GM19023 (cell line): ENCODE data around the gene BRF1.
"Not testable (repeated sequence)": the region's sequence is repeated elsewhere in the genome, so short reads cannot be mapped to it uniquely, and the experiment has no call there.

ENCODE experiments used
- ATAC-seq: cut with Tn5 transposase; IDR thresholded peaks from one replicate; pipeline ENCODE4 v1.9.1; 2021; ENCODE audit warnings: mild to moderate bottlenecking, moderate library complexity; ENCODE audit not compliant: unreplicated experiment

Gene BRF1

DNA sequence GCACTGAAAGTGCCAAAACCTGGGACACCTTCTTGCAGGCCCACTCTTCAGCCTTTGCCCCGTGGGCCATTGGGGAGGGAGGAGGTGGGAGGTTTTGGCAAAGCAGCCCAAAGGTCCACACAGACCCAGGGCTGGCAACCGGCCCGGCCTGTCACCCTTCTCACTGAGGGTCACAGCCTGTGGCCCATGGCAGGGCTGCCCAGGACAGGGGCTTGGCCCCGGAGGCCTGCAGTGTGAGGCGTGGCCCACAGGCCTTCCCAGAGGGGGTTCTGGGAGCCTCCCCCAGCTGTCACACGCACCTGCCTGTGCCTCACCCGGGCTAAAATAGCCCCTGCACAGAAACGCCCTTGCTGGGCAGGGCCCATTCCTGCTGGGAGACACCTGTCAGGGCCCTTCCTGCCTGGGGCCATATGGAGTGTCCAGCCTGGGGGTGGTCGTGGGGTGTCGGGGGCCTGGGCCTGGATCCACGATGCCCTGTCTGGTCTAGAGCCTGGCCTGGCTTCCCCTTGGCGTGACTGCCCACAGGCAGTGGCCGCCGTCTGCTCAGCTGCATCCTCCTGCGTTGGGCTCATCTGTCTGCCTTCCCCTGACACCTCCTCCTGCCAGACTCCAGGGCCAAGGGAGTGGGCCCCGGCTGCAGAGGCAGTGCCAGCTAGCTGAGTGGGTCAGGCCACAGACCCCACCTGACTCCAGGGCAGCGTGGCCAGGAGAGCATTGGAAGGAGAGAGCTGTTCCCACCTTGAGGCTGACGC is 33.0 kb upstream of the BRF1 start:
- no peak for ATAC-seq

GRCh38 chr14:105333020-105333490 is 32.3 kb upstream of the BRF1 start:
- no peak for ATAC-seq

DNA sequence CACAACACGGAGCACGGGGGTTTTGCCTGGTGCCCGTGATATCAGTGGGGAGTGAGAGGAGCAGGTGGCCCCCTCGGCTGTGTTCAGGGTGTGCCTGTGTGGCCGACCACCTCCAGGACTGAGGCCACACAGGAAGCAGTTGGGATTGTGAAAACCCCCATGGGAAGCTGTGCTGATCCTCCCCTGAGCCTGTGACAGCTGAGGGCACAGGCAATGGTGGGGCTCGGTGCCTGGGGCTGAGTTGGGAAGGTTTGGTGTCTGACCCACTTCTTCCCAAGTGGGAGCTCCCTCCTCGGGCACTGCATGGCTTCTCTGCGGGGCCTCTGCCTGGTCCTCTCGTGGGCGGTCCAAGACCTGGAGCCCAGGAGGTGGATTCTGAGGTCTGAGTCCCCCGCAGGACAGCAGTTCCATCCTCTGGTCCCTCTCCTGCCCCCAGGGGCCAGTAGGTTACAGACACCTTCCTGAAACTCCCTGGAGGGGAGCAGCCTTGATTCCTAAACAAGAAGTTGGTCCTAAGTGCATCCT is 31.6 kb upstream of the BRF1 start:
- no peak for ATAC-seq

GRCh38 chr14:105331575-105332349 is 31.0 kb upstream of the BRF1 start:
- ATAC-seq: no peak

GRCh38 chr14:105330491-105330895 is 29.7 kb upstream of the BRF1 start:
- no peak for ATAC-seq

GRCh38 chr14:105329411-105330150 is 28.8 kb upstream of the BRF1 start:
- ATAC-seq: no peak

GRCh38 chr14:105328678-105329390 is 28.0 kb upstream of the BRF1 start:
- no peak for ATAC-seq

DNA sequence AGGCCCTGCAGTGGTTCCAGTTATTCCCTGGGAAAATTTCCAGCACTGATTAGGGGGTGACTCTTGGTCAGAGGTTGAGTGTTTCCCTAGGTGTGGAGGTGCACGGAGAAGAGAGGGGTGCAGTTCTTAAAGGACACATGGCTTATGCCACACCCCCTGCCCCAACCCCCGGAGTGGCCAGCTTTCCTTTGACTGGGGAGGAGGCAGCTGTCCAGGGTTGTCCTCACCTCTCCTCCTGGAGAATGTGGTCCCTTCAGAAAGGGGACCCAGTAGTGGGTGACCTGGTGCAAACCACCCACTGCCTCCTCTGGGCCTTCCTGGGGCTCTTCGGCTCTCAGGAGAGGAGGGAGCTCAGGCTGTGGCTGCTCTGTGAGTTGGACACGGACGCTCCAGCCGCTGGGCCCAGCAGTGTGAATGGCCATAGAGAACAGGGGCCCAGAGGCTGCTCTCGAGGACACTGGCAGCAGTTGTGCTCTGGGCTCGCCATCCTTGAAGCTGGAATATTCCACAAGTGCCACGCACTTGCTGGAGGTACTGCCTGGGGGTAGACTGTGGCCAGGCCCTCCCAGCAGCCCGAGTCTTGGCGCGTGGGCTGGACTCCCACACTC is 27.4 kb upstream of the BRF1 start:
- no peak for ATAC-seq

GRCh38 chr14:105327695-105328045 is 26.9 kb upstream of the BRF1 start:
- ATAC-seq: not testable (repeated sequence)

- no peak for ATAC-seq
Measured at GRCh38 chr14:105326891-105327694, 26.3 kb upstream of the BRF1 start.

DNA sequence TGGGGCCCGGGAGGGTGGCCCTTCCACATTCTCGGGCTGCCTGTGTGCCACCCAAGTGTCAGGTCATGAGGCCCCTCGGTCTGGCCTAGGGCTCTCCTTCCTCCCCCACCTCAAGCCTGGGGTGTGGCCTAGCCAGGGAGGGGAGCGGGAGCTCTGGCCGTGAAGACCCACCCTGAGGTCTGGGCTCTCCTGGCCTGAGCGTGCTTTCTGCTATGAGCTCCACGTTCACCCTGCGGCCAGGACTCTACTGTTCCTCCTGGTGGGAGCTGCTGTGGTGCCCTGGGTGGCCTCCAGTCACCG is 25.7 kb upstream of the BRF1 start:
- ATAC-seq: no peak

GRCh38 chr14:105325716-105326567 is 25.1 kb upstream of the BRF1 start:
- no peak for ATAC-seq

DNA sequence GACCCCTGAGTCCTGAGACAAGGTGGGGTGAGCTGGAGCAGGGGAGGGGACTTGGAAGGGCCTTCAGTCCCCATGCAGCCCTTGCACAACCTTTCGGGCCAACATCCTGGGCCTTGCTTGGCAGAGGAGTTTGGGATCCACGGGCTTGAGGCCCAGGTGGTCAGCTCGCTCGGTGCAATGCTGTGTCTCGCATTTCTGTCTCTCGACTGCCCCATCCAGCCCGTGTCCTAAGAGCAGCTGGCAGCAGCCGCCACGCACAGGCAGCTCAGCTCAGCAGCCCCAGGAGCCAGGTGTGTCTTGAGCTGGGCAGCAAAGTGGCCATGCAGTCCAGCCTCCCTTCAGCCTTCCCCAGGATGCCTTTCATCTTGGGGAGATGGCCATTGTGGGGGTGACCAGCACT is 24.5 kb upstream of the BRF1 start:
- ATAC-seq: no peak

DNA sequence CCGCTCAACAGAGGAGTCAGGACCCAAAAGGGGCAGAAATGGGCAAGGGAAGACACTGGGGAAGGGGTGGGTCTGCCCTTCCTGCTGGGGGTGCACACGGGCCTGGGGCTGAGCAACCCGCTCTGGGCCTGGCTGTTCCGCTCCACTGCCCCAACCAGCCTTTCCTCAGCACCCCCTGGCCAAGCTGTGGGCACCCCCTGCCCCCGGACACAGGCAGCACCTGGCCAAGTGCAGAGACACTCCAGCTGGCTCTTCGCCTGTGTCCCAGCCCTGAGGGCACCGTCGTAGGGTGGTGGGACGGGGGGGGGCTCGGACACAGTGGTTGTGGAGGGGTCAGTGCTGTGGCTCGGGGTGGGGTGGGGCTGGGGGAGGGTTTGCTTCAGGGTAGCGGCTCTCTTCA is 24.1 kb upstream of the BRF1 start:
- ATAC-seq: no peak

- no peak for ATAC-seq
Measured at GRCh38 chr14:105324080-105324778, 23.4 kb upstream of the BRF1 start.

DNA sequence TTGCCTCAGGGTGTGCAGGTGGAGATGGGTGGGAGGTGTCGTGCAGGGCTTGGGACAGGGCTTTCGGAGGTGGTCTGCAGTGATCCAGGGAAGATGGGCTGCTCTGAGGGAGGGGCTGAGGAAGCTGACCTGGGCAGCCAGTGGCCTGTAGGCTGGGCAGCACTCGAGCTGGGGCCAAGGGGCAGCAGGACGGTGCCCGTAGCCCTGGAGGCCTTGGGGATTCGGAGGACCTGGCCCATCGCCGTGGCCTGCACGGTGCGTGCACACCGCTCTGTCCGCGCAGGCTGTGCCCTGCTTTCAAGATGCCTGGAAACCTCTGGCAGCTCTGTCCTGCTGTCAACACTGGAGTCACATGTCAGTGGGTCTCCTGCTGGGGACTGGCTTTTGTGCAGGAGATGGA is 22.9 kb upstream of the BRF1 start:
- ATAC-seq: no peak

DNA sequence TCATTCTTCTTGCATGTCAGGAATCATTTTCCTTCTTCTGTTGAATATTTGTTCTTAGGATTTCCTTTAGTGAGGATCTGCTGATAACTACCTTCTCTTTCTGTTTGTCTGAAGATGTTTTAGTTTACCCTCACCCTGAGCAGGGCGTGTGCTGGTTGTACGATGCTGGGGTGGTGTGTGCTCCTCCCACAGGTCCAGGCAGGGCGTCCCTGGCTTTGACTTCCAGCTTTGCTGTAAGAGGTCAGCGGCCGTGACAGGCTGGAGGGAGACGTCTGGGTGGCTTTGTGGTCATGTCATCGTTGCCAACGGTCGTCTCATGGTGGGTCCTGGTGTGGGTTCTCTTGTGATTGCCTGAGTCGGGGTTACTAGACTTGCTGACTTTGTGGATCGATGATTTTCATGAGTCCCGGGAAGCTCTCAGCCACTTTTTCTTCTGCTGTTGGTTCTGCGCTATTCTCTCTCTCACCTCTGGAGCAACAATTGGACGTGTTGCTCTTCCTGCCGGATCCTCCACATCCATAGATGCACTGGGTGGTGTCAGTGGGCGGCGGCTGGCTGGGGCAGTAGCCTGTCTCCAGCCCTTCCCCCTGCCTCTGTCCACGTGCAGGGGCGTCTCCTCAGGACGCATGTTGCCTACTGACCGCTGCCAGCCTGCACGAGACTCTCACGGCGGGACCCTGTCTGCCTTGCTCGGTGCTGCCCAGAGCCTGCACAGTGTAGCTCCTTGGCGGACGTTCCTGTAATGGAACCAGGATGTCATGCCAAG is 22.2 kb upstream of the BRF1 start:
- ATAC-seq: no peak
